ENCODE data around the gene USP35.
A peak's percentile ranks its signal among the peaks of the same experiment; 100 is the strongest.

Gene USP35

DNA sequence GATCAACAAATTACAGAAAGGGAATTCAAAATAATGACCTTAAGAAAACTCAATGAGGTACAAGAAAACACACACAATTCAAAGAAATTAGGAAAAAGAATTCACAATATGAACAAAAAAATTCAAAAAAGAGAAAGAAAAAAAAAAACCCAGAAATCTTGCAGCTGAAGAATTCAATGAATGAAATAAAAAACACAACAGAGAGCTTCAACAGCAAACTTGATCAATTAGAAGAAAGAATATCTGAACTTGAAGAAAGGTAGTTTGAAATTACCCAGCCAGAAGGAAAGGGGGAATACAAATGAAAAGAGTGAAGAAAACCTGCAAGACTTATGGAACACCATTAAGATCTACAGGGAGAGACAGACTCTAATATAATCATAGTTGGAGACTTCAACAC is 52.8 kb downstream of the USP35 start:
- no peak for TF ChIP-seq CTCF (IDR thresholded peaks at IDR 0.05; ENCODE audit: low read length, missing control alignments)
- H3K4me3 ChIP-seq (replicated peaks; ENCODE audit: low read depth, low read length), result no peak overlapping the region
- DNase-seq (ENCODE audit: low read depth), result no peak

DNA sequence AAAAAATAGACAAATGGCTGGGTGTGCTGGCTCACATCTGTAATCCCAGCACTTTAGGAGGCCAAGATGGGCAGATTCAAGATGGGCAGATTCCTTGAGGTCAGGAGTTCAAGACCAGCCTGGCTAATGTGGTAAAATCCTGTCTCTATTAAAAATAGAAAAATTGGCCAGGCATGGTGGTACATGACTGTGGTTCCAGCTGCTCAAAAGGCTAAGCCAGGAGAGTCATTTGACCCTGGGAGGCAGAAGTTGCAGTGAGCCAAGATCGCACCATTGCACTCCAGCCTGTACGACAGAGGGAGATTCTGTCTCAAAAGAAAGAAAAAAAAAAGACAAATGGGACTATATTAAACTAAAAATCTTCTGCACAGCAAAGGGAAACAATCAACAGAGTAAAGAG is 55.4 kb downstream of the USP35 start:
- DNase-seq (ENCODE audit: low read depth), result no peak
- TF ChIP-seq CTCF (IDR thresholded peaks at IDR 0.05; ENCODE audit: low read length, missing control alignments), result no peak
- no peak overlapping the region for H3K4me3 ChIP-seq (replicated peaks; ENCODE audit: low read depth, low read length)

DNA sequence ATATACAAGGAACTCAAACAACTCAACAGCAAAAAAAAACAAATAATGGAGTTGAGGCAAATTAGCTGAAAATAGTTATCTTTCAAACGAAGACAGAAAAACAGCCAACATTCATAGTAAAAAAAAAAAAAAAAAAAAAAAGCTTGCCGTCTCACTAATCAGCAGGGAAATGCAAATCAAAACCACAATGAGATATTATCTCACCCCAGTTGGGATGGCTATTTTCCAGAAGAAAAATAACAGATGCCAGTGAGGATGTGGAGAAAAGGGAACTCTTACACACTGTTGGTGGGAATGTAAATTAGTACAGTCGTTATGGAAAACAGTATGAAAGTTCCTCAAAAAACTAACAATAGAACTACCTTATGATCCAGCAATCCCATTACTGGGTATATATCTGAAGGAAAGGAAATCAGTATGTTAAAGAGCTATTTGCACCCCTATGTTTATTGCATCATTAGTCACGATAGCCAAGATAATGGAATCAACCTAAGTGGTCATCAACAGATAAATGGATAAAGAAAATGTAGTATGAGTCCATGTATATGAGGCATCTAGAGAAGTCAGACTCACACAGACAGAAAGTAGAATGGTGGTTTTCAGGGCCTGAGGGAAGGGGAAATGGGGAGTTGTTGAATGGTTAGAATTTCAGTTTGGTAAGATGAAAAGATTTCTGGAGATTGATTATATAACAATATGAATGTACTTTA is 56.0 kb downstream of the USP35 start:
- TF ChIP-seq CTCF (IDR thresholded peaks at IDR 0.05; ENCODE audit: low read length, missing control alignments), result no peak
- peak; percentile 28 for DNase-seq (ENCODE audit: low read depth)
- H3K4me3 ChIP-seq (replicated peaks; ENCODE audit: low read depth, low read length), result no peak overlapping the region

- TF ChIP-seq CTCF (IDR thresholded peaks at IDR 0.05; ENCODE audit: low read length, missing control alignments), result no peak
- no peak for DNase-seq (ENCODE audit: low read depth)
- no peak overlapping the region for H3K4me3 ChIP-seq (replicated peaks; ENCODE audit: low read depth, low read length)
These were observed 59.5 kb downstream of the USP35 start for GRCh38 chr11:78248191-78248590.

DNA sequence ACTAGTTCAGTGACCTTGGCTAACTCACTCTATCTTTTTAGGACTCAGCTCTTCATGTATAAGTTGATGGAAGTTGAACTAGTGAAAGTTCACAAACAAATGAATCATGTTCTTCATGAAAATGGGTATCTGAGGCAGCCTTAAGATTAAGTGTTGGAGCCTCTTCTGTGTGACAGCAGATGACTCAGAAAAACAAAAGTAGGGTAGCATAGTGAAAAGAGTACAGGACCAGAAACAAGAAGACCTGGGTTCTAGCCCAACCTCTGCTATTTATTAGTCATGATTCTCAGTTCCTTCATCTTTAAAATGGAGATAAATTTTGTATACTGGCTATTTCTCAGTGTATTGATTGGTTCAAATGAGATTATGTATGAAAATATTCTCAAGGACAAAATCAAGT is 60.2 kb downstream of the USP35 start:
- no peak for TF ChIP-seq CTCF (IDR thresholded peaks at IDR 0.05; ENCODE audit: low read length, missing control alignments)
- DNase-seq (ENCODE audit: low read depth), result no peak
- no peak overlapping the region for H3K4me3 ChIP-seq (replicated peaks; ENCODE audit: low read depth, low read length)

DNA sequence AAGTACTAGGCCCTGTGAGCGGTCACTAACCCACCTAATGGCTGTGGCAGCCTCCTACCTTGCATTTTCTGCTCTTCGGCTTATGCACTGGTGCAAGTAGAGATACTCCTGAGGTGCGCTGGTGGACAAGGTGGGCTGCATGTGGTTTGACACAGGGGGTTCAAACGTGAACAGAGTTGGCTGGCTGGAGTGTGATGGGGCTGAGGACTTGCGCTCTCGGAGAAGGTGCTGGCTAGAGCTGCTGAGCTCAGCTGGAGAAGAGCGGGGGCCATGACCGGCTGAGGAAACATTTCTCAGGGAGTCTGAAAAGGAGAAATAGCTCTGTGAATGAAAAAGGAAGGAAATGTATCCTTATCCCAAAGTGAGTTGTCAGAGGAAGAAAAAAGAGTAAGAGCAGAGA is 61.4 kb downstream of the USP35 start:
- no peak overlapping the region for H3K4me3 ChIP-seq (replicated peaks; ENCODE audit: low read depth, low read length)
- no peak for DNase-seq (ENCODE audit: low read depth)
- TF ChIP-seq CTCF (IDR thresholded peaks at IDR 0.05; ENCODE audit: low read length, missing control alignments), result no peak

Data from fibroblast of pulmonary artery (primary cell).